HL-60/S4 (cell line): ENCODE measurements around the gene ARPP19.
"Not testable (repeated sequence)": the region's sequence is repeated elsewhere in the genome, so short reads cannot be mapped to it uniquely, and the experiment has no call there.

Experiments
- in situ Hi-C: fragments of 300-500 bp; cut with MboI; formaldehyde crosslinking; loops from 2 replicates; pipeline ENCODE4 v1.14.3; 2022; ENCODE audit warnings: low sequenced_read_pairs

ARPP19 gene

DNA sequence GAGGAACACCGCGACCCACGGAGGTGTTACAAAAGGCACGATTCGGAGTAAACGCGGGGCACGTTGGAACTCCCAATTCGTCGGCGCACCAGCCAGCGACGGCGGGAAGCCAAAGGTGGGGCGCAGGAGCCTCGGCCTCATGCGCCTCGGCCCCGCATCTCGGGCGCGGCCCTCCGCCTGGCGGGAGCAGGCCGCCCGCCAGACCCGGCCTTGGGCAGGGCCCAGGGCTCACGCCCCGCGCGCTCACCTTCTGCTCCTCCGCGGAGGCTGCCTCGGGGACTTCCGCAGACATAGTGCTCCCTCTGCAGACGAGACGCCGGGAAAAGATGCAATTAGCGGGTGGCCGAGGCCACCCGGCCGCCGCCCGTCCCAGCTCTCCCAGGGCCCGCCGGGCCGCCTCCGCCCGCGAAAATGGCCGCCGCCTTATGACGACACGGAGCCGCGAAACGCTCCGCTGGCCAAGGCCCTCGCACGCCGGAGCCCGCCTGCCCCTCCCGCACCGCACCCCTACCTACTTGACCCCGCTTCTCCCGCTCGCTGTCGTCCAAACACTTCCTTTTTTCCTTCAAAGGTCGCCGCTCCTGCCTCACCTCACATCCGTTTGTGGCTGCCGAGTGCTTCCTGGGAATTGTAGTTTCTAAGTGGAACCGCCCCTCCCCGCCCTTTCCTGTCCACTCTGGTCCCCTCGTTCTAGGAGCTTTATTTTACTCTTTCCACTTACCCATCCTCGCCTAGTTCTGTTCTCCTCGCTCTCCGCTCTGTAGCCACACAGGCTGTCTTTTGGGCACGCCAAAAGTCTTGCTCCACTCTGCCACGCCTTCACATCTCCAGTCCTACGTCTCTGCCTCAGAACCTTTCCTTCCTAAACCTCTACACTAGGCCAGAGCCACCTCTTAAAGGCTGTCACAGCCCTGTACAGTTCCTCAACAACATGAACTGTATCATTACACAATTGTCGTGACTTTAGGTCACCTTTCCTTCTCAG is at the start of gene ARPP19:
TSS of gene ARPP19 (minus strand) at position 430 of the 985 bp plus-strand sequence. CDS start at position 292, 138 bp downstream.
- in situ Hi-C loops: no loop called here

DNA sequence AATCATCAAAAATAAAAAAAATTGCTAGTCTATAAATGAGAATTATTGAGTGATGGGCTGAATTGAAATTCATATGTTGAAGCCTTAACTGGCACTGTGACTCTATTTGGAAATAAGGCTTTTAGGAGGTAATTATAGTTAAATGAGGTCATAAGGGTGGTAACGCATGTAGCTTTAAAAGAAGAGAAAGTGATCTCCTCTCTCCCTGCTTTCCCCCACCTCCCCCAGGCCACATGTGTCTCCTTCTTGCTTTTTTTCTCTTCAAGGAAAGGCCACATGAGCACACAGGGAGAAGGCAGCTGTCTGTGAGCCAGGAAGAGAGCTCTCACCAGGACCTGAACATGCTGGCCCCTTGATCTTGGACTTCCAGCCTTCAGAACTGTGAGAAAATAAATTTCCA is 48.2 kb upstream of the ARPP19 start:
- in situ Hi-C loops: no loop called here

DNA sequence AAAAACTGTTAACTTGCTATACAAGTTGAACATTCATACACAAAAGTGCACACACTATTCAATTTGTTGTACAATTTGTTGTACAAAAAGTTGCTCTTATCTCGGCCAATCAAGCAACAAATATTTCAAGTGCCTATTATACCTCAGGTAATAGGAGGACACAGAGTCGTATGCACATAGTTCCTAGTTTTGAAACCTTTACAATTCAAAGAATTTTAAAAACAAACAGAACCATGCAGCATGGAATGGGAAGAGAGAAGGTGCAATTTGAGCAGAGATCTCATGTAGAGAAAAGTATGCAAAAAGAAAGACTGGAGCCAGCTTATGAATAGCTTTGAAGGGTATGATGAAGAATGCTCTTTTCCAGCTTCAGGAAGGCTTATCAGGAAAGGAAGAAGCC is 46.5 kb upstream of the ARPP19 start:
- in situ Hi-C loops: no loop called here

- in situ Hi-C loops: no loop called here
Observed at GRCh38 chr15:52609593-52609992, 40.8 kb upstream of the ARPP19 start.

GRCh38 chr15:52584414-52584813 is 15.6 kb upstream of the ARPP19 start:
- in situ Hi-C loops: no loop called here

DNA sequence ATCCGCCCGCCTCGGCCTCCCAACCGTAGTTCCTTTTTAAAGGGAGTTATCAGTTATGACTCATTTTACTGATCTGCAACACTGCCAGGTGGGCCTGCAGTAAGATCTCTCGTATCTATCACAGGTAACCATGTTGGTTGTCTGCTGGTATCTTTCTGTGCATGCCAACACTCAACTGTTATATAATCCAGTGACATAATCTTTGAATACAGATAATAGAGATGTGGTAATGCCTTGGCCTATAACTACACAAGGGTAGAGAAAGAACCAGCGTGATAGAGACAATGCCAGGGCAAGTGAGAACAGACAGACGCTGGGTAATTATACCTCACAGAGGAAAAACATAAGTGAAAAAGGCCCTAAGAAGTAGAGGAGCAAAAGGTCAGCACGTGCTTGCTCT is 11.0 kb upstream of the ARPP19 start:
- in situ Hi-C loops: no loop called here

DNA sequence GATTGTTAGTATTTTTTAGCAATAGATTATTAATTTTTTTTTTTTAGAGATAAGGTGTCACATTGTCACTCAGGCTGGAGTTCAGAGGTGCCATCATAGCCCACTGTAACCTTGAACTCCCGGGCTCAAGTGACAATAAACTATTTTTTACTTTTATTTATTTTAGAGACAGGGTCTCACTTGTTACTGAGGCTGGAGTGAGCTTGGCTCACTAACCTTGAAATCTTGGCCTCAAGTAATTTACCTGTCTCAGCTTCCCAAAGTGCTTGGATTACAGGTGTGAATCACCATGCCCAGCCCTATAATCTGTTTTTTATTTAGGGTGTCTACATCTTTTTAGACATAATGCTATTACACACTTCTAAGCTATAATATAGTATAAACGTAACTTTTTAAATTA is 7.9 kb upstream of the ARPP19 start:
- in situ Hi-C loops: no loop called here

DNA sequence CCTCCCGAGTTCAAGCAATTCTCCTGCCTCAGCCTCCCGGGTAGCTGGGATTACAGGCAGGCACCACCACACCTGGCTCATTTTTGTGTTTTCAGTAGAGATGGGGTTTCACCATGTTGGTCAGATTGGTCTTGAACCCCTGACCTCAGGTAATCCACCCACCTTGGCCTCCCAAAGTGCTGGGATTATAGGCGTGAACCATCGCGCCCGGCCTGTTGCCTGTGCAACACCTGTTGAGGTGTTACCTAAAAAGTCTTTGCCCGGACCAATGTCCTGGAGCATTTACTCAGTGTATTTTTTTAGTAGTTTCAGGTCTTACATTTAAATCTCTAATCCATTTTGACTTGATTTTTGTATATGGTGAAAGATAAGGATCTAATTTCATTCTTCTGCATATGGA is 6.7 kb upstream of the ARPP19 start:
- in situ Hi-C loops: not testable (repeated sequence)

- in situ Hi-C loops: no loop called here
Observed at GRCh38 chr15:52575072-52575471, 6.2 kb upstream of the ARPP19 start.

DNA sequence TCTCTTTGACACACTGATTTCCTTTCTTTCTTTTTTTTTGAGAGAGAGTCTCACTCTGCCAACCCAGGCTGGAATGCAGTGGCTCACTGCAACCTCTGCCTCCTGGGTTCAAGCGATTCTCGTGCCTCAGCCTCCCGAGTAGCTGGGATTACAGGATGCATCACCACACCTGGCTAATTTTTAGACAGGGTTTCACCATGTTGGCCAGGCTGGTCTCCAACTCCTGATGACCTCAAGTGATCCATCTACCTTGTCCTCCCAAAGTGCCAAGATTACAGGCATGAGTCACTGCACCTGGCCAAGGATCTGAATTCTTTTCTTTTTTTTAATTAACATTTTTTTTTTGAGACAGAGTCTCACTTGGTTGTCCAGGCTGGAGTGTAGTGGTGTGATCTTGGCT is 5.8 kb upstream of the ARPP19 start:
- in situ Hi-C loops: not testable (repeated sequence)

GRCh38 chr15:52567871-52568600 is 794 bp downstream of the ARPP19 start:
- in situ Hi-C loops: no loop called here

DNA sequence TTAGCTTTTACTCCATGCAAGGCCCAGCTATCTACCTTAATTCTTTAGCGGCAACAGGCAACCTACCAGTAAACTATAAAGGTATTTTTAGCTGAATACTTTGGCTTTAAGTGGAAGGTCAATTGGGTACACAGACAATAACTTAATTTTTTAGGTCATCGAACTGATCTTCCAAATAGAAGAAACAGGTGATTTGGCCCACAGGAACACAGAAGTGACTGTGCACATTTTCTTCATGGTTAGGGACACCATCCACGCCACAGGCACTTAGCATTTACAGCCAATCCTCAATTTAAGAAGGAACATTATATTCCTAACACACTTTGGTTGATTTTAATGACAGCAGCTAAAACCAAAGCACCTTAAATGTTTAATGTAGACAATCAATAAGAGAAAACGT is 1.9 kb downstream of the ARPP19 start:
- in situ Hi-C loops: no loop called here

GRCh38 chr15:52565417-52566358 is 3.1 kb downstream of the ARPP19 start:
- in situ Hi-C loops: not testable (repeated sequence)

- in situ Hi-C loops: no loop called here
Observed at GRCh38 chr15:52563501-52564060, 5.2 kb downstream of the ARPP19 start.

DNA sequence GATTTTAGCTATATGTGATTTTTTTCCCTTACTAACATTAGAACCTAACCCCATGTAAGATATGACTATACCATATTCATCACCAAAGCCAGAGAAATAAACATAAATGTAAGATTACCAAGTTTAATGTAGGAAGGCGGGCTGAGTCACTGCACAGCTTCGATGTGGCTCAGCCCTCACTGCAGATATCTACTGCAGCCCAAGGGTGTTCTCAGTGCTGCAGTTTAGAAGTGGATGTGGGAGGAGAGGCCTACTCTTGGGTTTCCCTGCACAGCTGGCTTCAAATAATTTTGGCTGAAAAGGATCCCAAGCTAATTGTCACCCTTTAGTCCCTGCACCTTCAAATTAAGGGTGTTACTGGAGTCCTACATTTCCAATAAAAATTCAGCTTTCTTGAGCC is 9.3 kb downstream of the ARPP19 start:
- in situ Hi-C loops: no loop called here

- in situ Hi-C loops: no loop called here
Observed at GRCh38 chr15:52559022-52559421, 9.8 kb downstream of the ARPP19 start.

DNA sequence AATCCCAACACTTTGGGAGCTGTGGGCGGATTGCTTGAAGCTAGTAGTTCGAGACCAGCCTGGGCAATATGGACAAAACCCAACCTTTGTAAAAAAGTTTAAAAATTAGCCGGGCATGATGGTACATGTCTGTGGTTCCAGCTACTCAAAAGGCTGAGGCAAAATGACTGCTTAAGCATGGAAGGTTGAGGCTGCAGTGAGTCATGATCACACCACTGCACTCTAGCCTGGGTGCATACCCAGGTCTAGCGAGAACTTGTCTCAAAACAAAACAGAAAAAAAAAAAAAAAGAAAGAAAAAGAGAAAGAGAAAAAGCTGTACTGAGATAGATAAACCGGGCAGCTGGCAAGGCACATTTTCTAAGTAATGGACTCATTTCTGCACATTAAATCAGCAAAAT is 10.6 kb downstream of the ARPP19 start:
- in situ Hi-C loops: no loop called here

GRCh38 chr15:52557274-52557641 is 11.6 kb downstream of the ARPP19 start:
- in situ Hi-C loops: no loop called here

DNA sequence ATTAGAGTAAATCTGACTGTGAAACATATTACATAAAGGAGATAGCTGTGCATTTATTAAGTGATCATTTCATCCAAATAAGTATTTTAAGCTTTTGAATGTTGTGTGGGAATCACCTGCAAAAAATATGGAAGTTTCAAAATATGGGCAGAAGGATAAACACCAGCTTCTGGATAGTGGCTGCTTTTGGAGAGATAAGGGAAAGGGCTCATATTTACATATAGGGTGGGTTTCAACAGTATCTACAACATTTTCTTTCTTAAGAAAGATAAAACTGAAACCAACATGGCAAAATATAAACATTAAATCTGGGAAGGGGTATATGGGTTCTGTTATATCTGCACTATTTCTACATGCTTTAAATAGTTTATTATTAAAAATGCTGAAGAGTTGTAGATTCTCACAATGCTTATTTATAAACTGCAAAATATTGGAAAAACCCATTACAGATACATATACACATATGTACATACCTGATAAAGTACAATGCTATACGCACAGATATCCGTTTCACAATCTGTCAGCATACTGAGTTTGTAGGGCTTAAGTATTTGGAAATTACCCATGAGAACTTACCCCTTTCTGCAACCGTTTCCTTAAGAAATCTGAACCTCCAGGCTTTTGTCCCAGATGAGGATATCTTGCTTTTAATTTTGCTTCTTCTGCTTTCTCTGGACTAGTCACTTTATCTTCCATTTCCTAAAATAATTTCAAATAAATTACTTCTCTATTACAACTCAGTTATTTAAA is 12.1 kb downstream of the ARPP19 start:
- in situ Hi-C loops: no loop called here

GRCh38 chr15:52552303-52552702 is 16.5 kb downstream of the ARPP19 start:
- in situ Hi-C loops: no loop called here
